ENCODE data around the gene TXNDC2.

GRCh38 chr18:9859232-9859631 is 26.5 kb upstream of the TXNDC2 start:
- TF ChIP-seq CTCF (IDR thresholded peaks at IDR 0.05) (no peak), POLR2A (IDR thresholded peaks at IDR 0.05) (no peak)

Data from prostate gland (tissue), 2 donors.